ENCODE data around the gene PROK2.

GRCh38 chr3:71809321-71810026 is 24.5 kb upstream of the PROK2 start:
- TF ChIP-seq, protein P1, sequence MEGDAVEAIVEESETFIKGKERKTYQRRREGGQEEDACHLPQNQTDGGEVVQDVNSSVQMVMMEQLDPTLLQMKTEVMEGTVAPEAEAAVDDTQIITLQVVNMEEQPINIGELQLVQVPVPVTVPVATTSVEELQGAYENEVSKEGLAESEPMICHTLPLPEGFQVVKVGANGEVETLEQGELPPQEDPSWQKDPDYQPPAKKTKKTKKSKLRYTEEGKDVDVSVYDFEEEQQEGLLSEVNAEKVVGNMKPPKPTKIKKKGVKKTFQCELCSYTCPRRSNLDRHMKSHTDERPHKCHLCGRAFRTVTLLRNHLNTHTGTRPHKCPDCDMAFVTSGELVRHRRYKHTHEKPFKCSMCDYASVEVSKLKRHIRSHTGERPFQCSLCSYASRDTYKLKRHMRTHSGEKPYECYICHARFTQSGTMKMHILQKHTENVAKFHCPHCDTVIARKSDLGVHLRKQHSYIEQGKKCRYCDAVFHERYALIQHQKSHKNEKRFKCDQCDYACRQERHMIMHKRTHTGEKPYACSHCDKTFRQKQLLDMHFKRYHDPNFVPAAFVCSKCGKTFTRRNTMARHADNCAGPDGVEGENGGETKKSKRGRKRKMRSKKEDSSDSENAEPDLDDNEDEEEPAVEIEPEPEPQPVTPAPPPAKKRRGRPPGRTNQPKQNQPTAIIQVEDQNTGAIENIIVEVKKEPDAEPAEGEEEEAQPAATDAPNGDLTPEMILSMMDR (conservative IDR thresholded peaks at IDR 0.05; ENCODE audit: low read depth in 2 of 2): no peak
- TF ChIP-seq EZH2 (IDR thresholded peaks at IDR 0.05; ENCODE audit: low read depth, unreplicated experiment): no peak
- TF ChIP-seq POLR2AphosphoS5 (IDR thresholded peaks at IDR 0.05; ENCODE audit: low read depth): no peak
